Muscle layer of colon (tissue), 2 donors: ENCODE results near the gene CYP2W1.
"Not testable (repeated sequence)": the region's sequence is repeated elsewhere in the genome, so short reads cannot be mapped to it uniquely, and the experiment has no call there.

Source experiments
- H3K27ac ChIP-seq: one replicate; pipeline ENCODE4 v1.7.0; 2013; ENCODE audit warnings: low read depth, mild to moderate bottlenecking, low read length, moderate library complexity
- H3K27me3 ChIP-seq, 2 donors: one replicate each; pipeline ENCODE4 v1.7.0; 2013; ENCODE audit warnings: low read length in 2 of 2, mild to moderate bottlenecking in 2 of 2; ENCODE audit not compliant: insufficient read depth in 2 of 2, control insufficient read depth in 1 of 2
- H3K36me3 ChIP-seq: one replicate; pipeline ENCODE4 v1.7.0; 2013; ENCODE audit warnings: mild to moderate bottlenecking, low read length; ENCODE audit not compliant: insufficient read depth
- H3K4me1 ChIP-seq: one replicate; pipeline ENCODE4 v1.7.0; 2013; ENCODE audit warnings: mild to moderate bottlenecking, low read length; ENCODE audit not compliant: insufficient read depth
- H3K4me3 ChIP-seq, 2 donors: one replicate each; pipeline ENCODE4 v1.7.0; 2013; ENCODE audit warnings: low read length in 2 of 2, low read depth in 1 of 2, mild to moderate bottlenecking in 1 of 2, moderate library complexity in 1 of 2
- H3K9ac ChIP-seq: one replicate; pipeline ENCODE4 v1.7.0; 2013; ENCODE audit warnings: low read length
- H3K9me3 ChIP-seq: one replicate; pipeline ENCODE4 v1.7.0; 2013; ENCODE audit warnings: mild to moderate bottlenecking, low read length
- donor health status: abdominal sarcoma.
- donor health status: Adenocarcinoma of cecum.

The CYP2W1 gene

DNA sequence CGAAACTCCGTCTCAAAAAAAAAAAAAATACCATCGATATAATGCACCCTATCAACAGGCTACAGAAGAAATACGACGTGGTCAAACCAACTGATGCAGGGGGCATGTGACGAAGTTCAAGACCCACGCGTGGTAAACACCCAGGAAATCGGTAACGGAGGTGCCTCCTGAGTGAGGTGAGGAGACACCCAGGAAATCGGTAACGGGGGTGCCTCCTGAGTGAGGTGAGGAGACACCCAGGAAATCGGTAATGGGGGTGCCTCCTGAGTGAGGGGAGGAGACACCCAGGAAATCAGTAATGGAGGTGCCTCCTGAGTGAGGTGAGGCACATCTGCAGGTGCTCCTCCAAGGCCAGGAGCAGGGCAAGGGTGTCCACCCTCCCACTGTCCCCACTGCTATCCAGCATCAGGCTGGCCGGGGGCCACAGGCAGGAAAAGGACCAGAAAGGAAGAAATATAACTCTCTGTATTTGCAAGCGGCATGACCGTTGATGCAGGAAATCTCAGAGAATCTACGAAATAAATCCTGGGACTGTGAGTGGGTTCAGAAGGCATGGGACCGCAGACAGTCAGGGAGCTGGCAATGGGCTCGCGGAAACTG, 50.7 kb downstream of the CYP2W1 start:
- Histone ChIP-seq H3K4me3 (no peak overlapping the region), H3K27ac (no peak overlapping the region), H3K4me1 (peaks cover 8% of the 10 kb centered on the region), H3K9ac (no peak overlapping the region), H3K36me3 (no peaks in the 10 kb centered on the region), H3K27me3 (no peaks in the 10 kb centered on the region), H3K9me3 (no peaks in the 10 kb centered on the region)

DNA sequence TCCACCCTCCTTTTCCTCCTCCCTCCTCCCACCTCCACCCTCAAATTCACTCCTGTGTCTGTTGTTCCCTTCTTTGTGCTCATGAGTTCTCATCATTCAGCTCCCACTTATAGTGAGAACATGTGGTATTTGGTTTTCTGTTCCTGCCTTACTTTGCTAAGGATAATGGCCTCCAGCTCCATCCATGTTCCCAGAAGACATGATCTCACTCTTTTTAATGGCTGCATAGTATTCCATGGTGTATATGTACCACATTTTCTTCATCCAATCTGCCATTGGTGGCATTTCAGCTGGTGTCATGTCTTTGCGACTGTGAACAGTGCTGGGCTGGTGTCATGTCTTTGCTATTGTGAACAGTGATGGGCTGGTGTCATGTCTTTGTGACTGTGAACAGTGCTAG, 51.8 kb downstream of the CYP2W1 start:
- H3K36me3 ChIP-seq, H3K27me3 ChIP-seq, H3K27ac ChIP-seq, H3K9me3 ChIP-seq, H3K4me3 ChIP-seq, H3K9ac ChIP-seq, H3K4me1 ChIP-seq: not testable (repeated sequence)

DNA sequence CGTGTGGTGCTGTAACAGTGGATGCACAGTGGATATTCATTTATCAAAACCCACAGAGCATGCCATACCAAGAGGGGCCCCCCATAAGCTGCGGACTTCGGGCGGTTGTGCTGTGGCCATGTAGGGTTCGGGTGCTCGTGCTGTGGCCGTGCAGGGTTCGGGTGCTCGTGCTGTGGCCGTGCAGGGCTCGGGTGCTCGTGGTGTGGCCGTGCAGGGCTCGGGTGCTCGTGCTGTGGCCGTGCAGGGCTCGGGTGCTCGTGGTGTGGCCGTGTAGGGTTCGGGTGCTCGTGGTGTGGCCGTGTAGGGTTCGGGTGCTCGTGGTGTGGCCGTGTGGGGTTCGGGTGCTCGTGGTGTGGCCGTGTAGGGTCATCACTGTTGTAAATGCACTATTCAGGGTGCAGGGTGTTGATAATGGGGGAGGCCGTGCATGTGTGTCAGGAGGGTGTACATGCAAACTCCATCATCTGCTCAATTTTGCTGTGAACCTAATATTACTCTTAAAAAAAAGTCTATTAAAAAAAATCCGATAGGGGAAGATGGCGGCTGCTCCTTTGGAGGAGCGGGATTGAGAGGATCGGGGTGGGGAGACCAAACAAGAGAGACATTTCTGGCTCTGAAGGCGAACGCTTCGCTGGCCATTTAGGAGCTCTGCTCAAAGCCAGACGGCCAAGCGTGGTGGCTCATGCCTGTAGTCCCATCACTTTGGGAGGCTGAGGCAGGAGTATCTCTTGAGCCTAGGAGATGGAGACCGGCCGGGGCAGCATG, 53.4 kb downstream of the CYP2W1 start:
- H3K27ac ChIP-seq, H3K27me3 ChIP-seq, H3K9ac ChIP-seq, H3K4me1 ChIP-seq, H3K4me3 ChIP-seq, H3K36me3 ChIP-seq, H3K9me3 ChIP-seq: not testable (repeated sequence)
